ACC112 (cell line): Measurements from ENCODE around the gene NAT8L.

ENCODE experiments used
- H2AFZ ChIP-seq: fragments of 200-600 bp; sonication (generic); one replicate; pipeline ENCODE4 v1.6.0; 2017; ENCODE audit warnings: antibody characterized with exemption, low read length; ENCODE audit not compliant: unreplicated experiment
- H3K27ac ChIP-seq: fragments of 200-600 bp; sonication (generic); 2 replicates; pipeline ENCODE4 v1.5.1; 2014; ENCODE audit warnings: low read depth, mild to moderate bottlenecking, antibody characterized with exemption, low read length, moderate library complexity
- H3K27me3 ChIP-seq: fragments of 200-600 bp; sonication (generic); 2 replicates; pipeline ENCODE4 v1.6.1; 2014; ENCODE audit warnings: mild to moderate bottlenecking, antibody characterized with exemption, low read length, moderate library complexity, mixed read lengths; ENCODE audit not compliant: insufficient read depth
- H3K36me3 ChIP-seq: fragments of 200-600 bp; sonication (generic); 2 replicates; pipeline ENCODE4 v1.6.1; 2016; ENCODE audit warnings: mild to moderate bottlenecking, antibody characterized with exemption, low read length, moderate library complexity, mixed read lengths; ENCODE audit not compliant: insufficient read depth
- H3K4me1 ChIP-seq: fragments of 200-600 bp; sonication (generic); one replicate; pipeline ENCODE4 v1.6.1; 2016; ENCODE audit warnings: low read length, mixed read lengths; ENCODE audit not compliant: insufficient read depth, unreplicated experiment, control insufficient read depth
- H3K4me3 ChIP-seq: fragments of 200-600 bp; sonication (generic); 2 replicates; pipeline ENCODE4 v1.5.1; 2014; ENCODE audit warnings: mild to moderate bottlenecking, low read depth, low read length
- H3K79me2 ChIP-seq: fragments of 200-600 bp; sonication (generic); one replicate; pipeline ENCODE4 v1.6.0; 2016; ENCODE audit warnings: low read length; ENCODE audit not compliant: control insufficient read depth, unreplicated experiment, insufficient read depth

Gene NAT8L

GRCh38 chr4:2046031-2046961 is 12.8 kb upstream of the NAT8L start:
- no peaks in the 10 kb centered on the region for H3K4me1 ChIP-seq
- peaks cover 8% of the 10 kb centered on the region for H3K27me3 ChIP-seq
- no peak overlapping the region for H2AFZ ChIP-seq
- H3K36me3 ChIP-seq: no peaks in the 10 kb centered on the region
- H3K4me3 ChIP-seq: no peak overlapping the region
- H3K27ac ChIP-seq: no peak overlapping the region
- H3K79me2 ChIP-seq: no peaks in the 10 kb centered on the region

- Histone ChIP-seq H3K4me3 (no peak overlapping the region), H3K4me1 (no peaks in the 10 kb centered on the region), H3K27ac (no peak overlapping the region), H3K27me3 (peaks cover 10% of the 10 kb centered on the region), H2AFZ (no peak overlapping the region), H3K79me2 (no peaks in the 10 kb centered on the region), H3K36me3 (no peaks in the 10 kb centered on the region)
Measured at GRCh38 chr4:2047031-2047660, 12.0 kb upstream of the NAT8L start.

- H3K27ac ChIP-seq: no peak overlapping the region
- no peaks in the 10 kb centered on the region for H3K4me1 ChIP-seq
- peaks cover 18% of the 10 kb centered on the region for H3K27me3 ChIP-seq
- H2AFZ ChIP-seq: no peak overlapping the region
- H3K79me2 ChIP-seq: no peaks in the 10 kb centered on the region
- H3K4me3 ChIP-seq: no peak overlapping the region
- no peaks in the 10 kb centered on the region for H3K36me3 ChIP-seq
Measured at GRCh38 chr4:2047781-2048581, 11.1 kb upstream of the NAT8L start.

- no peak overlapping the region for H3K27ac ChIP-seq
- no peak overlapping the region for H3K4me3 ChIP-seq
- H2AFZ ChIP-seq: no peak overlapping the region
- no peaks in the 10 kb centered on the region for H3K4me1 ChIP-seq
- no peaks in the 10 kb centered on the region for H3K79me2 ChIP-seq
- peaks cover 20% of the 10 kb centered on the region for H3K27me3 ChIP-seq
- H3K36me3 ChIP-seq: no peaks in the 10 kb centered on the region
Measured at GRCh38 chr4:2048831-2049230, 10.3 kb upstream of the NAT8L start.

GRCh38 chr4:2049381-2049780 is 9.7 kb upstream of the NAT8L start:
- H3K27me3 ChIP-seq: peaks cover 23% of the 10 kb centered on the region
- no peak overlapping the region for H3K27ac ChIP-seq
- no peaks in the 10 kb centered on the region for H3K36me3 ChIP-seq
- no peaks in the 10 kb centered on the region for H3K4me1 ChIP-seq
- H3K4me3 ChIP-seq: no peak overlapping the region
- H3K79me2 ChIP-seq: no peaks in the 10 kb centered on the region
- H2AFZ ChIP-seq: no peak overlapping the region

- Histone ChIP-seq H3K27me3 (peaks cover 23% of the 10 kb centered on the region), H3K27ac (no peak overlapping the region), H2AFZ (no peak overlapping the region), H3K4me1 (no peaks in the 10 kb centered on the region), H3K79me2 (no peaks in the 10 kb centered on the region), H3K4me3 (no peak overlapping the region), H3K36me3 (no peaks in the 10 kb centered on the region)
Measured at GRCh38 chr4:2049811-2050210, 9.3 kb upstream of the NAT8L start.

GRCh38 chr4:2051086-2051485 is 8.0 kb upstream of the NAT8L start:
- no peak overlapping the region for H2AFZ ChIP-seq
- H3K4me3 ChIP-seq: no peak overlapping the region
- H3K79me2 ChIP-seq: no peaks in the 10 kb centered on the region
- H3K27me3 ChIP-seq: peaks cover 26% of the 10 kb centered on the region
- H3K36me3 ChIP-seq: no peaks in the 10 kb centered on the region
- no peak overlapping the region for H3K27ac ChIP-seq
- H3K4me1 ChIP-seq: no peaks in the 10 kb centered on the region

GRCh38 chr4:2054217-2054616 is 4.9 kb upstream of the NAT8L start:
- H2AFZ ChIP-seq: no peak overlapping the region
- H3K27ac ChIP-seq: no peak overlapping the region
- no peaks in the 10 kb centered on the region for H3K36me3 ChIP-seq
- H3K79me2 ChIP-seq: no peaks in the 10 kb centered on the region
- peaks cover 51% of the 10 kb centered on the region for H3K27me3 ChIP-seq
- no peak overlapping the region for H3K4me3 ChIP-seq
- no peaks in the 10 kb centered on the region for H3K4me1 ChIP-seq

GRCh38 chr4:2057382-2058065 is 1.6 kb upstream of the NAT8L start:
- H3K27ac ChIP-seq: no peak overlapping the region
- no peak overlapping the region for H3K4me3 ChIP-seq
- H3K27me3 ChIP-seq: peaks cover 51% of the 10 kb centered on the region
- no peaks in the 10 kb centered on the region for H3K79me2 ChIP-seq
- H2AFZ ChIP-seq: no peak overlapping the region
- no peaks in the 10 kb centered on the region for H3K36me3 ChIP-seq
- H3K4me1 ChIP-seq: no peaks in the 10 kb centered on the region
